OCI-LY7 (cell line): Measurements from ENCODE around the gene SDK2. TPM values are rescaled to one million over a fixed set of nuclear protein-coding genes. Genes with fewer than 3 reads are reported as not detected.

ENCODE experiments used
- BruUV-seq: library from RNA; stranded (reverse); fragments of 400-500 nt; replicated peaks from 2 replicates; lab custom pipeline; 2021; lab: Mats Ljungman, UMichigan
- CTCF ChIA-PET: fragments of 300-600 bp; sonication (Branson Sonifier 250); formaldehyde crosslinking; loops from one replicate; lab custom pipeline; 2022; ENCODE audit warnings: antibody characterized with exemption; ENCODE audit not compliant: unreplicated experiment; lab: Charles Lee
- POLR2A ChIA-PET: fragments of 300-600 bp; sonication (Branson Sonifier 250); formaldehyde crosslinking; loops from one replicate; lab custom pipeline; 2022; ENCODE audit warnings: antibody characterized with exemption; lab: Charles Lee
- DNase-seq: peaks from one replicate; pipeline ENCODE4 v3.0.0-alpha.2; 2015; ENCODE audit warnings: low spot score
- H2AFZ ChIP-seq: fragments of 200-600 bp; sonication (generic), shearing (Covaris generic); 2 replicates; pipeline ENCODE4 v1.6.1; 2014; ENCODE audit warnings: mild to moderate bottlenecking, antibody characterized with exemption, low read length, moderate library complexity
- H3K27ac ChIP-seq: fragments of 200-600 bp; sonication (generic); 2 replicates; pipeline ENCODE4 v1.5.1; 2014; ENCODE audit warnings: mixed run types, low read depth, mild to moderate bottlenecking, moderate library complexity, low read length, inconsistent platforms; ENCODE audit not compliant: poor library complexity, severe bottlenecking
- H3K36me3 ChIP-seq: fragments of 200-600 bp; sonication (generic); 2 replicates; pipeline ENCODE4 v1.6.1; 2014; ENCODE audit warnings: mild to moderate bottlenecking, antibody characterized with exemption, low read length, moderate library complexity, mixed read lengths; ENCODE audit not compliant: insufficient read depth
- H3K4me1 ChIP-seq: fragments of 200-600 bp; sonication (generic); 2 replicates; pipeline ENCODE4 v1.5.1; 2014; ENCODE audit warnings: mild to moderate bottlenecking, low read length; ENCODE audit not compliant: insufficient read depth, poor library complexity, severe bottlenecking
- H3K4me2 ChIP-seq: fragments of 200-600 bp; sonication (generic); 2 replicates; pipeline ENCODE4 v1.6.1; 2014; ENCODE audit warnings: mild to moderate bottlenecking, low read length
- H3K4me3 ChIP-seq: fragments of 200-600 bp; sonication (generic); 2 replicates; pipeline ENCODE4 v1.5.1; 2014; ENCODE audit warnings: mild to moderate bottlenecking, low read depth, low read length; ENCODE audit not compliant: poor library complexity, severe bottlenecking
- H3K79me2 ChIP-seq: fragments of 200-600 bp; sonication (generic); 2 replicates; pipeline ENCODE4 v1.6.1; 2016; ENCODE audit warnings: low read depth, mild to moderate bottlenecking, low read length, moderate library complexity, mixed read lengths; ENCODE audit not compliant: insufficient read depth
- H3K9me2 ChIP-seq: fragments of 200-600 bp; sonication (generic); 2 replicates; pipeline ENCODE4 v1.6.1; 2016; ENCODE audit warnings: mild to moderate bottlenecking, low read length, mixed read lengths; ENCODE audit not compliant: insufficient read depth
- H3K9me3 ChIP-seq: fragments of 200-600 bp; sonication (generic); 2 replicates; pipeline ENCODE4 v1.6.1; 2014; ENCODE audit warnings: mild to moderate bottlenecking, mixed run types, low read length, mixed read lengths
- H4K20me1 ChIP-seq: fragments of 200-600 bp; sonication (generic); 2 replicates; pipeline ENCODE4 v1.6.1; 2014; ENCODE audit warnings: mild to moderate bottlenecking, antibody characterized with exemption, low read length, moderate library complexity, mixed read lengths; ENCODE audit not compliant: insufficient read depth
- CTCF ChIP-seq: fragments of 200-600 bp; sonication (generic); conservative IDR thresholded peaks from 2 replicates; pipeline ENCODE4 v1.5.1; 2014; ENCODE audit warnings: mild to moderate bottlenecking, antibody characterized with exemption, low read length, moderate library complexity, mixed read lengths
- EZH2phosphoT487 ChIP-seq: fragments of 200-600 bp; sonication (generic); IDR thresholded peaks from 2 replicates; pipeline ENCODE4 v1.6.1; 2018; ENCODE audit warnings: low read depth, borderline replicate concordance, mild to moderate bottlenecking, mixed run types, antibody characterized with exemption, low read length, moderate library complexity, mixed read lengths
- intact Hi-C: fragments of 100-400 bp; cut with micrococcal nuclease; formaldehyde crosslinking; loops from one replicate; pipeline ENCODE4 v1.10.0; 2022; ENCODE audit not compliant: unreplicated experiment
- total RNA-seq, 2 experiments: library from RNA; depleted of rRNA in 1 of 2; stranded (reverse); fragments of >200 nt in 1 of 2; shearing (Covaris generic) in 1 of 2; gene quantifications; 2 replicates each; pipeline ENCODE4 v1.2.3, GENCODE V29; 2014 to 2022

Gene SDK2
- total RNA-seq, 2 experiments from 2014 or later: 0.32 to 1.8 TPM

- no peak for DNase-seq
- CTCF ChIA-PET: no interaction called here
- Histone ChIP-seq H3K36me3 (no peaks in the 10 kb centered on the region), H3K4me3 (no peak overlapping the region), H3K79me2 (no peaks in the 10 kb centered on the region), H3K4me2 (no peak overlapping the region), H3K9me3 (no peaks in the 10 kb centered on the region), H4K20me1 (no peaks in the 10 kb centered on the region), H3K27ac (no peak overlapping the region), H3K4me1 (no peaks in the 10 kb centered on the region), H2AFZ (no peak overlapping the region), H3K9me2 (no peaks in the 10 kb centered on the region)
- BruUV-seq: no TSS peak
- intact Hi-C loops: no loop called here
- POLR2A ChIA-PET: no interaction called here
- no peak for TF ChIP-seq EZH2phosphoT487
- no peak for TF ChIP-seq CTCF
Observed at GRCh38 chr17:73538445-73538844, 105.8 kb downstream of the SDK2 start.

GRCh38 chr17:73536700-73537605, 107.3 kb downstream of the SDK2 start:
- no peaks in the 10 kb centered on the region for H3K36me3 ChIP-seq
- H3K4me2 ChIP-seq: no peak overlapping the region
- no peaks in the 10 kb centered on the region for H3K79me2 ChIP-seq
- POLR2A ChIA-PET: no interaction called here
- H2AFZ ChIP-seq: no peak overlapping the region
- no peaks in the 10 kb centered on the region for H4K20me1 ChIP-seq
- DNase-seq: no peak
- no peaks in the 10 kb centered on the region for H3K9me2 ChIP-seq
- H3K9me3 ChIP-seq: no peaks in the 10 kb centered on the region
- no TSS peak for BruUV-seq
- CTCF ChIA-PET: no interaction called here
- no peak overlapping the region for H3K4me3 ChIP-seq
- H3K4me1 ChIP-seq: no peaks in the 10 kb centered on the region
- TF ChIP-seq EZH2phosphoT487: no peak
- TF ChIP-seq CTCF: no peak
- intact Hi-C loops: no loop called here
- no peak overlapping the region for H3K27ac ChIP-seq

GRCh38 chr17:73535746-73536145, 108.5 kb downstream of the SDK2 start:
- Histone ChIP-seq H3K27ac (no peak overlapping the region), H3K9me3 (no peaks in the 10 kb centered on the region), H4K20me1 (no peaks in the 10 kb centered on the region), H3K36me3 (no peaks in the 10 kb centered on the region), H3K79me2 (no peaks in the 10 kb centered on the region), H3K4me1 (no peaks in the 10 kb centered on the region), H2AFZ (no peak overlapping the region), H3K9me2 (no peaks in the 10 kb centered on the region), H3K4me2 (no peak overlapping the region), H3K4me3 (no peak overlapping the region)
- DNase-seq: no peak
- no TSS peak for BruUV-seq
- ChIA-PET POLR2A (no interaction called here), CTCF (no interaction called here)
- intact Hi-C loops: no loop called here
- TF ChIP-seq EZH2phosphoT487 (no peak), CTCF (no peak)
